Parathyroid adenoma (tissue), 2 donors: ENCODE measurements around the gene RFTN2.

Experiments
- H2AFZ ChIP-seq: fragments of 300-600 bp; sonication (generic); one replicate; pipeline ENCODE4 v1.7.0; 2017; ENCODE audit warnings: antibody characterized with exemption, mild to moderate bottlenecking
- H3K27ac ChIP-seq: fragments of 300-600 bp; sonication (generic); one replicate; pipeline ENCODE4 v1.7.0; 2017
- H3K27me3 ChIP-seq: fragments of 300-600 bp; sonication (generic); one replicate; pipeline ENCODE4 v1.7.0; 2017; ENCODE audit warnings: low read length; ENCODE audit not compliant: control insufficient read depth, insufficient read depth
- H3K36me3 ChIP-seq: fragments of 300-600 bp; sonication (generic); one replicate; pipeline ENCODE4 v1.7.0; 2017; ENCODE audit warnings: low read length; ENCODE audit not compliant: control insufficient read depth, insufficient read depth
- H3K4me1 ChIP-seq: fragments of 300-600 bp; sonication (generic); one replicate; pipeline ENCODE4 v1.7.0; 2017; ENCODE audit warnings: control low read depth
- H3K4me2 ChIP-seq: fragments of 300-600 bp; sonication (generic); one replicate; pipeline ENCODE4 v1.7.0; 2017; ENCODE audit warnings: low read length
- H3K4me3 ChIP-seq: fragments of 300-600 bp; sonication (generic); one replicate; pipeline ENCODE4 v1.7.0; 2017; ENCODE audit warnings: low read depth, low read length
- H3K79me2 ChIP-seq: fragments of 300-600 bp; sonication (generic); one replicate; pipeline ENCODE4 v1.7.0; 2017; ENCODE audit warnings: control low read depth
- H3K9ac ChIP-seq: fragments of 300-600 bp; sonication (generic); one replicate; pipeline ENCODE4 v1.7.0; 2017; ENCODE audit warnings: mild to moderate bottlenecking
- H3K9me3 ChIP-seq: fragments of 300-600 bp; sonication (generic); one replicate; pipeline ENCODE4 v1.7.0; 2017; ENCODE audit warnings: low read length; ENCODE audit not compliant: control insufficient read depth
- TF ChIP-seq, protein P1 (sequence below): fragments of 300-600 bp; sonication (generic); IDR thresholded peaks from one replicate; pipeline ENCODE4 v1.7.0; 2017; ENCODE audit warnings: antibody characterized with exemption, mild to moderate bottlenecking
- donor health status: primary hyperparathyroidism.

The RFTN2 gene

DNA sequence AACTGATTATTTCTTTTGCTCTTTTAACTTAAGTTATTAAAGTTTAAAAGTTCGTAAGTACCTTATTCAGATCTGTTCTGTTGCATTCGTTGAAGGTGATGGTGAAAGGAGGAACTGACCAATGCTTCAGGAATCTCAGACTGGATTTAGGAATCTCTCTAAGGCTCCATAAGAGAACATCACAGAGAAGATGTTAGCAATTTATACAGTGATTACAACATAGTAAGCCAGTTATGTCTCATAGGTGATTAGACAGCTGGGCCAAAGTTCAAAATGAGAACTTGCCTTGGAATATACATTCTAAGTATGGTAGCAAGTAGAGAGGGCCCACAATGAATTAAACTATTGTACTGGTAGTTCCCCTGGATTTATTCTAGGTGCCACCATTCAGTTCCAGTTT is 32.9 kb upstream of the RFTN2 start:
- TF ChIP-seq, protein P1, sequence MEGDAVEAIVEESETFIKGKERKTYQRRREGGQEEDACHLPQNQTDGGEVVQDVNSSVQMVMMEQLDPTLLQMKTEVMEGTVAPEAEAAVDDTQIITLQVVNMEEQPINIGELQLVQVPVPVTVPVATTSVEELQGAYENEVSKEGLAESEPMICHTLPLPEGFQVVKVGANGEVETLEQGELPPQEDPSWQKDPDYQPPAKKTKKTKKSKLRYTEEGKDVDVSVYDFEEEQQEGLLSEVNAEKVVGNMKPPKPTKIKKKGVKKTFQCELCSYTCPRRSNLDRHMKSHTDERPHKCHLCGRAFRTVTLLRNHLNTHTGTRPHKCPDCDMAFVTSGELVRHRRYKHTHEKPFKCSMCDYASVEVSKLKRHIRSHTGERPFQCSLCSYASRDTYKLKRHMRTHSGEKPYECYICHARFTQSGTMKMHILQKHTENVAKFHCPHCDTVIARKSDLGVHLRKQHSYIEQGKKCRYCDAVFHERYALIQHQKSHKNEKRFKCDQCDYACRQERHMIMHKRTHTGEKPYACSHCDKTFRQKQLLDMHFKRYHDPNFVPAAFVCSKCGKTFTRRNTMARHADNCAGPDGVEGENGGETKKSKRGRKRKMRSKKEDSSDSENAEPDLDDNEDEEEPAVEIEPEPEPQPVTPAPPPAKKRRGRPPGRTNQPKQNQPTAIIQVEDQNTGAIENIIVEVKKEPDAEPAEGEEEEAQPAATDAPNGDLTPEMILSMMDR: no peak
- no peaks in the 10 kb centered on the region for H3K9me3 ChIP-seq
- peak overlapping the region; percentile 94 for H3K4me2 ChIP-seq
- H2AFZ ChIP-seq: no peak overlapping the region
- H3K4me1 ChIP-seq: peaks cover 16% of the 10 kb centered on the region
- no peaks in the 10 kb centered on the region for H3K36me3 ChIP-seq
- peak overlapping the region; percentile 32 for H3K4me3 ChIP-seq
- no peak overlapping the region for H3K27ac ChIP-seq
- no peak overlapping the region for H3K9ac ChIP-seq
- peaks cover 9% of the 10 kb centered on the region for H3K79me2 ChIP-seq
- no peaks in the 10 kb centered on the region for H3K27me3 ChIP-seq

DNA sequence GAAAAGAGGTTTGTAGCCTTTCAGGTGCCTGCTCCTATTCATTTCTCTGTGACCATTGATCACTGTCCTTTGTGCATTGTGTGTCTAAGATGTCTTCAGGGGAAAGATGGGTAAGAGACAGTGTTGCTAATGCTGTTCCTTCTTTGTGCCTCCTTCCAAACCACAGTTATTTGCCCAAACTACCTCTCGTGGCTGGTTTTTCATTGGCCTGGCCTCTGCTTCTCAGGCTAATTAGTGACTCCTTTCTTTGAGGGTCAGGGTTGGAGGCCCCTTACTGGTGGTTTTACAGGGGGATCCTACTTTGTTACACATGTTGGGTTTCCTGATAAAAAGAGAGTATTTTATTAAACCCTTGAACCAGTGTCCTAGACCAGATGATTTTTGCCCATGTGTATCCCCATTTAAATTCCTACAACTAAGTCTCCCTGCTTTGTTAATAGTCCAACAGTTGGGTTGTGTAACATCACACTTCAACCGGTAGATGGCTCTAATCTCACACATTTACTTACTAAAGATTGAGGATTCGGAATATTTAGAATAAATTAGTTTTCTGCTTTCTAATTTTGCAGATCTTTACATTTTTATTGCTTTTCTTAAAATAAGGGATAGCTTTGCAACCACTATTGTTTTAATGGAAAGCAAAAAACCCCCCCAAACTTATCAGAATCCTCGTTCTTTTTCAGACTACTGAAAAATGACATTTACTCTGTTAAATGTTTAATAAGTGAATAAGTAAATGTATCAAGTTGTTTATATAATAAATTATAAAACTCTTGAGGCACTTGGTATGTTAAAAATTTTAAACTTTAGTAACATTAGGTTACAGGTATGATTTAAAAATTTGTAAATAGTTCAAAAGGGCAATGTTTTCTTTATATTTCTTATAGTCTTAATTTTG is 32.2 kb upstream of the RFTN2 start:
- Histone ChIP-seq H3K36me3 (no peaks in the 10 kb centered on the region), H3K9me3 (no peaks in the 10 kb centered on the region), H3K27ac (no peak overlapping the region), H2AFZ (peak overlapping the region; percentile 16), H3K4me2 (peak overlapping the region; percentile 94), H3K9ac (no peak overlapping the region), H3K4me1 (peaks cover 16% of the 10 kb centered on the region), H3K27me3 (no peaks in the 10 kb centered on the region), H3K79me2 (peaks cover 9% of the 10 kb centered on the region), H3K4me3 (peak overlapping the region; percentile 32)
- TF ChIP-seq, protein P1: peak; percentile 78

DNA sequence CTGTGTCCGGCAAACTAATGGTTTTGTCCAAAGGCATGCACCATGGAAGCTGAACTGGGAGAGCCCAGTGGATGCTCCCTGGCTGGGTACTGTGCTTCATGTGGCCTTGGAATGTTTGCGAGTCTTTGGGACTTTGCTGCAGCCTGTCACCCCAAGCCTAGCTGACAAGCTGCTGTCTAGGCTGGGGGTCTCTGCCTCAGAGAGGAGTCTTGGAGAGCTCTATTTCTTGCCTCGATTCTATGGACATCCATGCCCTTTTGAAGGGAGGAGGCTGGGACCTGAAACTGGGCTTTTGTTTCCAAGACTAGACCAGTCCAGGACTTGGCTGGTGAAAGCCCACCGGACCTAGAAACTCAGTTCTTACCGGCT is 31.4 kb upstream of the RFTN2 start:
- H3K4me3 ChIP-seq: peak overlapping the region; percentile 93
- no peaks in the 10 kb centered on the region for H3K36me3 ChIP-seq
- no peak overlapping the region for H3K27ac ChIP-seq
- peak overlapping the region; percentile 94 for H3K4me2 ChIP-seq
- H2AFZ ChIP-seq: no peak overlapping the region
- no peak overlapping the region for H3K9ac ChIP-seq
- H3K79me2 ChIP-seq: peaks cover 9% of the 10 kb centered on the region
- no peaks in the 10 kb centered on the region for H3K9me3 ChIP-seq
- no peaks in the 10 kb centered on the region for H3K27me3 ChIP-seq
- TF ChIP-seq, protein P1: no peak
- peaks cover 16% of the 10 kb centered on the region for H3K4me1 ChIP-seq

DNA sequence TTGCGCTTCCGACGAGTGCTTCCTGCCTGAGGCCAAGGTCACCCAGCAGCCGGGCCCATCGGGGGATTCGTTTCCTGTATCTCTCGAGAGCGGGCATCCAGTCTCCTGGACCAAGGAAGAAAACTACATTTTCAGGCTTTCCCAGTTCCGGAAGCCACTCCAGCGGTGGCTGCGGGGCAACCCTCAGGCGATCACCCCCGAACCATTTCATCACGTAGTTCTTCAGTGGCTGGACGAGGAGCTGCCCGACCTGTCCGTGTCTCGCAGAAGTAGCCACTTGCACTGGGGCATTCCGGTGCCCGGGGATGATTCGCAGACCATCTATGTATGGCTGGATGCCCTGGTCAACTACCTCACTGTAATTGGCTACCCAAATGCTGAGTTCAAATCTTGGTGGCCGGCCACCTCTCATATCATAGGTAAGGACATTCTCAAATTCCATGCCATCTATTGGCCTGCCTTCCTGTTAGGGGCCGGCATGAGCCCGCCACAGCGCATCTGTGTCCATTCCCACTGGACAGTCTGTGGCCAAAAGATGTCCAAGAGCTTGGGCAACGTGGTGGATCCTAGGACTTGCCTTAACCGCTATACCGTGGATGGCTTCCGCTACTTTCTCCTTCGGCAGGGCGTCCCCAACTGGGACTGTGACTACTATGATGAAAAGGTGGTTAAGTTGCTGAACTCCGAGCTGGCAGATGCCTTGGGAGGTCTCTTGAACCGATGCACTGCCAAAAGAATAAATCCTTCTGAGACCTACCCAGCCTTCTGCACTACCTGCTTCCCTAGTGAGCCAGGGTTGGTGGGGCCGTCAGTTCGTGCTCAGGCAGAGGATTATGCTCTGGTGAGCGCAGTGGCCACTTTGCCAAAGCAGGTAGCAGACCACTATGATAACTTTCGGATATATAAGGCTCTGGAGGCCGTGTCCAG is 30.8 kb upstream of the RFTN2 start:
- Histone ChIP-seq H3K4me1 (peaks cover 16% of the 10 kb centered on the region), H3K9ac (no peak overlapping the region), H3K27ac (no peak overlapping the region), H3K4me3 (peak overlapping the region; percentile 93), H3K9me3 (no peaks in the 10 kb centered on the region), H3K79me2 (peaks cover 9% of the 10 kb centered on the region), H3K36me3 (no peaks in the 10 kb centered on the region), H3K4me2 (peak overlapping the region; percentile 94), H3K27me3 (no peaks in the 10 kb centered on the region), H2AFZ (peak overlapping the region; percentile 91)
- TF ChIP-seq, protein P1: no peak
